ENCODE data around the gene TUBAL3. TPM values are rescaled to one million over a fixed set of nuclear protein-coding genes. Genes with fewer than 3 reads are reported as not detected.

TUBAL3 gene
- total and polyA plus RNA-seq, 2 of the 4 experiments (the other 2 are of a cell fraction), result not detected

DNA sequence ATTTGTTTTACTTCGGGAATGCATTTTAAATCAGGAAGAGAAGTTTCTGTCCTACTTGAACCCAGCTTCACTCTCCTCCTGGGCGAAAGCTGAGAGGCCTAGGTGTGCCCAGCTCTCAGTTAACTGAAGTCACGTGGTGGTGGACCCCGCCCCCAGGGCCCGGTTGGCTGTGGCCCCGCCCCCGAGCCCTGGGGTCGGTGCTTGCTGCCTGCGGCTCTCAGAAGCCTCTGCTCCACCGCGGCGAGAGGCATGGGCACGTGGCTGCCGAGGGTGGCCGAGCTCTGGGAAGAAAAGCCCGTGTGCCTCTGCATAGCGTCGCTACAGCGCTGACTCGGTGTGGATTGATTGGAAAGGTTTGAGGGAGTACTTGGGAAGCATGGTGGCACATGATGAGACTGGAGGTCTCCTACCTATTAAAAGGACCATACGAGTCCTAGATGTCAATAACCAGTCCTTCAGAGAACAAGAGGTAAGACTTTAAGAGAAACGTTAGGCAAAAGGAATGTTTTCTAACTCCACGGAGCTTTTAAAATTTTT, 41.8 kb upstream of the TUBAL3 start (continued):
- TF ChIP-seq RFX5 (IDR thresholded peaks at IDR 0.05; ENCODE audit: low read depth, low read length), result no peak

DNA sequence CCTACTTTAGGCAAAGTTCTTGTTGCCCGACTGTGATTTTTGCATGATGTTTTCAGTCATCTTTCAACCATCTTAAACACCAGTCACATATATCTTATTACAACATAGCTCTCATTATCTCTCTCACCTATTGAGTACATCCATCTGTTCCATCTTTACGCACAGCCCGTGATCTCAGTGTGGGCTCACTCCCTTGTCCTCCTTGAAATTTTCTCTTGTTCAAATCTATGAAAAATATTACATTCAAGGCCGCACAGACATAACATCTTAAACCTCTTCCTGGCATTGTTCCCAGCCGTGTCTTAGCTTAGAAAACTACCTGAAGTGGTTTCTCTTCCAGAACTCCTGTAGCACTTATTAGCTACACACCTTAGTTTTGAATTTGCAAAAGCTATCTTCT, 40.4 kb upstream of the TUBAL3 start:
- H2BK120ac ChIP-seq (ENCODE audit: low read depth, low read length), result no peak overlapping the region
- H2AK5ac ChIP-seq (ENCODE audit: low read depth, low read length), result no peak overlapping the region; the same call in 1 of the 2 replicates
- ATAC-seq (ENCODE audit: low read depth), result no peak
- H3K23ac ChIP-seq (ENCODE audit: low read depth, low read length), result no peak overlapping the region
- no peaks in the 10 kb centered on the region for H3K36me3 ChIP-seq (ENCODE audit: control insufficient read depth, insufficient read depth, low read length)
- H3K9me3 ChIP-seq (ENCODE audit: control insufficient read depth, insufficient read depth, low read length), result no peaks in the 10 kb centered on the region
- in situ Hi-C loops (cut with MboI; ENCODE audit: low sequenced_read_pairs), result no loop called here
- H4K8ac ChIP-seq (ENCODE audit: low read depth in 2 of 2, low read length in 2 of 2), result 0 out of 4 replicates have a peak overlapping the region, but pooled peaks of 1 of the 2 experiments have one; percentile 14
- H3K27ac ChIP-seq (ENCODE audit: insufficient read depth, low read length), result no peak overlapping the region
- CTCF ChIA-PET, result interaction anchor here (0.7 to 5.7 kb wide), 3 partner anchors 121 to 206 kb away, joined by 3 to 48 read pairs (median 3); no protein-coding TSS in a partner anchor
- H4K20me1 ChIP-seq (ENCODE audit: insufficient read depth, low read length), result no peaks in the 10 kb centered on the region
- no peak overlapping the region for H2AFZ ChIP-seq (replicated peaks; ENCODE audit: low read length, poor library complexity)
- DNase-seq, result no peak
- H3K9ac ChIP-seq (ENCODE audit: low read depth, low read length), result no peak overlapping the region
- no peaks in the 10 kb centered on the region for H3K27me3 ChIP-seq (ENCODE audit: control insufficient read depth, insufficient read depth, low read length)
- no peak overlapping the region for H3K4ac ChIP-seq (ENCODE audit: low read depth, low read length)
- H3K79me1 ChIP-seq (ENCODE audit: low read depth in 1 of 2, low read length in 2 of 2), result peaks cover 9 to 33% of the 10 kb centered on the region in 2 experiments
- H3K4me2 ChIP-seq (ENCODE audit: low read depth, low read length), result no peak overlapping the region
- no peak overlapping the region for H4K5ac ChIP-seq (ENCODE audit: low read depth, low read length)
- TF ChIP-seq NFE2L2 (IDR thresholded peaks at IDR 0.05; ENCODE audit: low read depth, low read length) (no peak), FOS (IDR thresholded peaks at IDR 0.05; ENCODE audit: low read depth, low read length) (no peak), RAD21 (IDR thresholded peaks at IDR 0.05; ENCODE audit: low read length) (no peak), BHLHE40 (IDR thresholded peaks at IDR 0.05; ENCODE audit: low read depth, low read length) (no peak), SMC3 (IDR thresholded peaks at IDR 0.05; ENCODE audit: low read depth, low read length) (no peak), CHD1 (IDR thresholded peaks at IDR 0.05; ENCODE audit: low read depth, low read length) (no peak), MAFK (IDR thresholded peaks at IDR 0.05; ENCODE audit: low read depth, low read length) (no peak), POLR2A (IDR thresholded peaks at IDR 0.05; ENCODE audit: low read depth, low read length) (no peak), RFX5 (IDR thresholded peaks at IDR 0.05; ENCODE audit: low read depth, low read length) (no peak), RCOR1 (IDR thresholded peaks at IDR 0.05; ENCODE audit: insufficient replicate concordance, low read length) (no peak)
- TF ChIP-seq, protein P1, sequence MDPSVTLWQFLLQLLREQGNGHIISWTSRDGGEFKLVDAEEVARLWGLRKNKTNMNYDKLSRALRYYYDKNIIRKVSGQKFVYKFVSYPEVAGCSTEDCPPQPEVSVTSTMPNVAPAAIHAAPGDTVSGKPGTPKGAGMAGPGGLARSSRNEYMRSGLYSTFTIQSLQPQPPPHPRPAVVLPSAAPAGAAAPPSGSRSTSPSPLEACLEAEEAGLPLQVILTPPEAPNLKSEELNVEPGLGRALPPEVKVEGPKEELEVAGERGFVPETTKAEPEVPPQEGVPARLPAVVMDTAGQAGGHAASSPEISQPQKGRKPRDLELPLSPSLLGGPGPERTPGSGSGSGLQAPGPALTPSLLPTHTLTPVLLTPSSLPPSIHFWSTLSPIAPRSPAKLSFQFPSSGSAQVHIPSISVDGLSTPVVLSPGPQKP (IDR thresholded peaks at IDR 0.05; ENCODE audit: borderline replicate concordance, low read depth, low read length), result no peak
- TF ChIP-seq, protein P2, sequence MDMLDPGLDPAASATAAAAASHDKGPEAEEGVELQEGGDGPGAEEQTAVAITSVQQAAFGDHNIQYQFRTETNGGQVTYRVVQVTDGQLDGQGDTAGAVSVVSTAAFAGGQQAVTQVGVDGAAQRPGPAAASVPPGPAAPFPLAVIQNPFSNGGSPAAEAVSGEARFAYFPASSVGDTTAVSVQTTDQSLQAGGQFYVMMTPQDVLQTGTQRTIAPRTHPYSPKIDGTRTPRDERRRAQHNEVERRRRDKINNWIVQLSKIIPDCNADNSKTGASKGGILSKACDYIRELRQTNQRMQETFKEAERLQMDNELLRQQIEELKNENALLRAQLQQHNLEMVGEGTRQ (IDR thresholded peaks at IDR 0.05; ENCODE audit: low read depth, low read length), result no peak
- H2BK5ac ChIP-seq (ENCODE audit: low read depth, low read length, poor library complexity, severe bottlenecking), result no peak overlapping the region
- no peak overlapping the region for H2BK20ac ChIP-seq (ENCODE audit: low read depth, low read length)
- no peak overlapping the region for H4K91ac ChIP-seq (ENCODE audit: insufficient read depth, low read depth, low read length)
- no peak overlapping the region for H3K14ac ChIP-seq (replicated peaks; ENCODE audit: low read depth, low read length)
- no peak overlapping the region for H3K4me3 ChIP-seq (ENCODE audit: insufficient read depth, low read depth, low read length)
- POLR2A ChIA-PET (ENCODE audit: unreplicated experiment), result no interaction called here
- intact Hi-C loops (cut with micrococcal nuclease), result loop anchor here (5.0 kb wide), 1 partner anchor 242 kb away; no protein-coding TSS in a partner anchor
- dilution Hi-C loops (cut with HindIII; ENCODE audit: low sequenced_read_pairs, unreplicated experiment), result no loop called here
- 94% methylated on average over 4 of the region's 5 CpGs; no CpG with 5 or more reads in 1 of the 2 experiments for WGBS, 2 experiments (ENCODE audit: extremely low coverage in 2 of 2, insufficient read length in 1 of 2)
- BruUV-seq (replicated peaks), result no TSS peak
- no peak overlapping the region for H3K18ac ChIP-seq (ENCODE audit: low read depth, low read length)
- H3K9me1 ChIP-seq (ENCODE audit: insufficient read depth, low read length), result no peaks in the 10 kb centered on the region
- H2BK15ac ChIP-seq (ENCODE audit: low read depth, low read length), result no peak overlapping the region
- H3K56ac ChIP-seq (ENCODE audit: extremely low read depth, insufficient read depth, low read length), result no peak overlapping the region
- H2AK9ac ChIP-seq (replicated peaks; ENCODE audit: low read depth, low read length, poor library complexity), result no peak overlapping the region
- H3K4me1 ChIP-seq (ENCODE audit: control insufficient read depth, insufficient read depth, low read length), result peaks cover 5% of the 10 kb centered on the region; the same call in 1 of the 2 replicates
